GM10266 (cell line): ENCODE results near the gene TMEM217.
"Not testable (repeated sequence)": the region's sequence is repeated elsewhere in the genome, so short reads cannot be mapped to it uniquely, and the experiment has no call there.

Experiments
- DNase-seq: peaks from one replicate; pipeline ENCODE4 v3.0.0; 2012; ENCODE audit errors: extremely low spot score
- CTCF ChIP-seq: IDR thresholded peaks from 2 replicates; pipeline ENCODE4 v1.5.1; 2012; ENCODE audit warnings: mild to moderate bottlenecking, low read depth; ENCODE audit not compliant: control insufficient read depth, insufficient read depth; ENCODE audit errors: missing control alignments

Gene TMEM217

GRCh38 chr6:37190159-37190535 lies 67.8 kb downstream of the TMEM217 start:
- TF ChIP-seq CTCF, result no peak
- no peak for DNase-seq

- TF ChIP-seq CTCF, result no peak
- DNase-seq, result no peak
These were observed 68.9 kb downstream of the TMEM217 start for GRCh38 chr6:37188962-37189510.

GRCh38 chr6:37187321-37188022 lies 70.5 kb downstream of the TMEM217 start:
- DNase-seq, result no peak

GRCh38 chr6:37185949-37186720 lies 71.8 kb downstream of the TMEM217 start:
- not testable (repeated sequence) for DNase-seq

More at GRCh38 chr6:37187321-37188022, 70.5 kb downstream of the TMEM217 start:
- no peak for TF ChIP-seq CTCF

- TF ChIP-seq CTCF, result no peak
- DNase-seq, result peak; percentile 50
These were observed 75.0 kb downstream of the TMEM217 start for GRCh38 chr6:37182736-37183590.

- not testable (repeated sequence) for DNase-seq
These were observed 77.3 kb downstream of the TMEM217 start for GRCh38 chr6:37180610-37181009.

- TF ChIP-seq CTCF, result no peak
- DNase-seq, result no peak
These were observed 77.9 kb downstream of the TMEM217 start for GRCh38 chr6:37180075-37180474.

GRCh38 chr6:37177935-37178517 lies 79.9 kb downstream of the TMEM217 start:
- TF ChIP-seq CTCF, result no peak
- DNase-seq, result no peak
